HCT116 (cell line): ENCODE measurements around the gene STEAP4. TPM values are rescaled to one million over a fixed set of nuclear protein-coding genes. Genes with fewer than 3 reads are reported as not detected.

Experiments
- ATAC-seq: fragments of 200-7000 bp; cut with Tn5 transposase; 2 replicates; pipeline ENCODE4 v1.9.1; 2020; ENCODE audit warnings: mild to moderate bottlenecking, moderate library complexity
- BruUV-seq: library from RNA; stranded (reverse); fragments of 400-500 nt; replicated peaks from 2 replicates; lab custom pipeline; 2021; lab: Mats Ljungman, UMichigan
- CTCF ChIA-PET: fragments of 300-600 bp; sonication (Branson Sonifier 250); formaldehyde crosslinking; loops from one replicate; lab custom pipeline; 2021; ENCODE audit warnings: antibody characterized with exemption; lab: Charles Lee
- POLR2A ChIA-PET: fragments of 300-600, 350-600 bp; sonication (Branson Sonifier 250); formaldehyde crosslinking; loops from one replicate; lab custom pipeline; 2021; ENCODE audit warnings: antibody characterized with exemption; lab: Charles Lee
- RAD21 ChIA-PET, 2 experiments: fragments of 300-600 bp; sonication (Branson Sonifier 250); formaldehyde crosslinking; loops; one replicate each; lab custom pipeline; 2023; ENCODE audit warnings: low total read pairs in 2 of 2; ENCODE audit not compliant: uncharacterized antibody in 2 of 2, unreplicated experiment in 2 of 2, low non-redundant PET in 1 of 2; lab: Charles Lee
- DNase-seq: peaks from one replicate; pipeline ENCODE4 v3.0.0-alpha.2; 2010; ENCODE audit warnings: low read depth, low spot score
- H2AFZ ChIP-seq: fragments of 200-600 bp; shearing (Covaris generic), sonication (generic); 2 replicates; pipeline ENCODE4 v1.6.1; 2017; ENCODE audit warnings: low read depth, mixed run types, mixed read lengths, antibody characterized with exemption, low read length; ENCODE audit not compliant: poor library complexity, severe bottlenecking
- H3K27ac ChIP-seq: 2 replicates; pipeline ENCODE4 v1.5.1; 2012; ENCODE audit warnings: low read depth, low read length
- H3K27me3 ChIP-seq: fragments of 200-600 bp; sonication (generic); 2 replicates; pipeline ENCODE4 v1.6.1; 2016; ENCODE audit warnings: mixed run types, low read length, mixed read lengths; ENCODE audit not compliant: insufficient read depth
- H3K36me3 ChIP-seq, 2 experiments: fragments of 200-500 bp in 1 of 2; fragments of 200-600 bp in 1 of 2; sonication (Bioruptor generic) in 1 of 2; sonication (generic) in 1 of 2; 2 replicates each; pipeline versions ENCODE4 v1.5.1 to v1.6.1; 2014 to 2016; ENCODE audit warnings: low read length in 2 of 2, inconsistent platforms in 1 of 2, mixed read lengths in 1 of 2, mixed run types in 1 of 2; ENCODE audit not compliant: insufficient read depth in 2 of 2, control insufficient read depth in 1 of 2
- H3K4me1 ChIP-seq, 2 experiments: fragments of 200-600 bp in 1 of 2; sonication (generic) in 1 of 2; 2 replicates each; pipeline versions ENCODE4 v1.5.1 to v1.6.1; 2012 to 2017; ENCODE audit warnings: low read length in 2 of 2, inconsistent platforms in 1 of 2, mild to moderate bottlenecking in 1 of 2, mixed read lengths in 1 of 2, mixed run types in 1 of 2, moderate library complexity in 1 of 2; ENCODE audit not compliant: insufficient read depth in 2 of 2, control insufficient read depth in 1 of 2
- H3K4me2 ChIP-seq: fragments of 200-600 bp; sonication (generic); 2 replicates; pipeline ENCODE4 v1.6.1; 2017; ENCODE audit warnings: mixed run types, low read length, mixed read lengths
- H3K4me3 ChIP-seq, 2 experiments: fragments of 200-600 bp in 1 of 2; sonication (generic) in 1 of 2; replicated peaks in 1 of 2; 2 replicates each; pipeline ENCODE4 v1.5.1; 2011 to 2016; ENCODE audit warnings: low read length in 2 of 2, control low read depth in 1 of 2, low read depth in 1 of 2, mild to moderate bottlenecking in 1 of 2, mixed read lengths in 1 of 2, mixed run types in 1 of 2
- H3K79me2 ChIP-seq: fragments of 200-600 bp; sonication (generic); 2 replicates; pipeline ENCODE4 v1.6.1; 2017; ENCODE audit warnings: mild to moderate bottlenecking, mixed run types, low read length, moderate library complexity, mixed read lengths; ENCODE audit not compliant: insufficient read depth
- H3K9ac ChIP-seq: fragments of 200-600 bp; sonication (generic); 2 replicates; pipeline ENCODE4 v1.6.1; 2016; ENCODE audit warnings: low read length, mixed read lengths
- H3K9me2 ChIP-seq: fragments of 200-600 bp; sonication (generic), shearing (Covaris generic); 2 replicates; pipeline ENCODE4 v1.6.1; 2017; ENCODE audit warnings: mixed run types, mild to moderate bottlenecking, moderate library complexity; ENCODE audit not compliant: insufficient read depth
- H3K9me3 ChIP-seq, 2 experiments: fragments of 200-500 bp in 1 of 2; fragments of 200-600 bp in 1 of 2; sonication (Bioruptor generic) in 1 of 2; sonication (generic) in 1 of 2; 2 replicates each; pipeline ENCODE4 v1.6.1; 2014 to 2017; ENCODE audit warnings: low read length in 2 of 2, mixed read lengths in 2 of 2, inconsistent platforms in 1 of 2, low read depth in 1 of 2, mild to moderate bottlenecking in 1 of 2, mixed run types in 1 of 2, moderate library complexity in 1 of 2; ENCODE audit not compliant: control insufficient read depth in 1 of 2, insufficient read depth in 1 of 2
- H4K20me1 ChIP-seq: fragments of 200-600 bp; sonication (generic), shearing (Covaris generic); 2 replicates; pipeline ENCODE4 v1.6.1; 2017; ENCODE audit warnings: mixed run types, mild to moderate bottlenecking, moderate library complexity; ENCODE audit not compliant: insufficient read depth
- ATF3 ChIP-seq: IDR thresholded peaks from 2 replicates; pipeline ENCODE4 v1.6.1; 2012
- CBX3 ChIP-seq: IDR thresholded peaks from 2 replicates; pipeline ENCODE4 v1.6.1; 2012; ENCODE audit warnings: low read depth
- CEBPB ChIP-seq: IDR thresholded peaks from 2 replicates; pipeline ENCODE4 v1.6.1; 2012; ENCODE audit warnings: low read depth
- EGR1 ChIP-seq: IDR thresholded peaks from 2 replicates; pipeline ENCODE4 v1.6.1; 2012; ENCODE audit warnings: low read depth
- EZH2 ChIP-seq: fragments of 200-600 bp; sonication (generic); IDR thresholded peaks from 2 replicates; pipeline ENCODE4 v1.6.1; 2017; ENCODE audit warnings: antibody characterized with exemption, mixed run types
- FOSL1 ChIP-seq: IDR thresholded peaks from 2 replicates; pipeline ENCODE4 v1.6.1; 2012; ENCODE audit warnings: low read depth
- JUND ChIP-seq: IDR thresholded peaks from 2 replicates; pipeline ENCODE4 v1.6.1; 2012
- POLR2A ChIP-seq: IDR thresholded peaks from 2 replicates; pipeline ENCODE4 v1.7.0; 2011; ENCODE audit warnings: borderline replicate concordance; ENCODE audit not compliant: insufficient read depth, insufficient read length; ENCODE audit errors: extremely low read depth
- POLR2AphosphoS5 ChIP-seq: IDR thresholded peaks from 2 replicates; pipeline ENCODE4 v1.6.1; 2011; ENCODE audit warnings: mild to moderate bottlenecking, low read depth, low read length, moderate library complexity
- REST ChIP-seq: IDR thresholded peaks from 2 replicates; pipeline ENCODE4 v1.6.1; 2012; ENCODE audit warnings: low read depth
- SIN3A ChIP-seq: IDR thresholded peaks from 2 replicates; pipeline ENCODE4 v1.6.1; 2012; ENCODE audit warnings: low read depth
- SP1 ChIP-seq: IDR thresholded peaks from 2 replicates; pipeline ENCODE4 v1.6.1; 2012; ENCODE audit warnings: low read depth
- TCF7L2 ChIP-seq: IDR thresholded peaks from 2 replicates; pipeline ENCODE4 v1.7.0; 2011; ENCODE audit warnings: borderline replicate concordance, inconsistent platforms; ENCODE audit not compliant: insufficient read depth, insufficient read length; ENCODE audit errors: extremely low read depth
- YY1 ChIP-seq: IDR thresholded peaks from 2 replicates; pipeline ENCODE4 v1.6.1; 2011; ENCODE audit warnings: low read length, low read depth, moderate library complexity, mild to moderate bottlenecking; ENCODE audit not compliant: insufficient replicate concordance; ENCODE audit errors: extremely low read depth
- ZFX ChIP-seq: fragments of 450-650 bp; IDR thresholded peaks from 2 replicates; pipeline ENCODE4 v1.6.1; 2017
- intact Hi-C: fragments of 100-400 bp; cut with micrococcal nuclease; formaldehyde crosslinking; loops from 2 replicates; pipeline ENCODE4 v1.10.0; 2022
- total RNA-seq: library from RNA; stranded (reverse); gene quantifications from one replicate; pipeline ENCODE4 v1.2.1, GENCODE V29; 2021; ENCODE audit not compliant: unreplicated experiment
- TF ChIP-seq, protein P1 (sequence below): IDR thresholded peaks from 2 replicates; pipeline ENCODE4 v1.6.1; 2011; ENCODE audit warnings: mild to moderate bottlenecking, low read length, moderate library complexity; ENCODE audit not compliant: insufficient replicate concordance; ENCODE audit errors: extremely low read depth
- TF ChIP-seq, protein P2 (sequence below), 3 experiments: fragments of 200-600 bp in 1 of 3; sonication (generic) in 1 of 3; IDR thresholded peaks in 2 of 3; conservative IDR thresholded peaks in 1 of 3; 2 replicates each; pipeline ENCODE4 v1.5.1; 2012 to 2017; ENCODE audit warnings: low read depth in 2 of 3, low read length in 2 of 3, antibody characterized with exemption in 1 of 3, borderline replicate concordance in 1 of 3, control low read depth in 1 of 3, mild to moderate bottlenecking in 1 of 3, mixed read lengths in 1 of 3, mixed run types in 1 of 3, moderate library complexity in 1 of 3; ENCODE audit not compliant: insufficient read depth in 1 of 3
- TF ChIP-seq, protein P3 (sequence below): IDR thresholded peaks from 2 replicates; pipeline ENCODE4 v1.6.1; 2012

The STEAP4 gene
- total RNA-seq, 1 experiment from 2014 or later, result 0.15 TPM

GRCh38 chr7:88316456-88316855 lies 9.8 kb upstream of the STEAP4 start:
- RAD21 ChIA-PET, result no interaction called here
- H3K79me2 ChIP-seq, result no peaks in the 10 kb centered on the region
- no TSS peak for BruUV-seq

More at GRCh38 chr7:88316456-88316855, 9.8 kb upstream of the STEAP4 start:
- Histone ChIP-seq H3K9ac (no peak overlapping the region), H3K27ac (no peak overlapping the region), H3K4me3 (no peak overlapping the region), H3K27me3 (no peaks in the 10 kb centered on the region), H3K36me3 (no peaks in the 10 kb centered on the region), H3K4me2 (no peak overlapping the region)
- DNase-seq, result no peak
- TF ChIP-seq, protein P1, sequence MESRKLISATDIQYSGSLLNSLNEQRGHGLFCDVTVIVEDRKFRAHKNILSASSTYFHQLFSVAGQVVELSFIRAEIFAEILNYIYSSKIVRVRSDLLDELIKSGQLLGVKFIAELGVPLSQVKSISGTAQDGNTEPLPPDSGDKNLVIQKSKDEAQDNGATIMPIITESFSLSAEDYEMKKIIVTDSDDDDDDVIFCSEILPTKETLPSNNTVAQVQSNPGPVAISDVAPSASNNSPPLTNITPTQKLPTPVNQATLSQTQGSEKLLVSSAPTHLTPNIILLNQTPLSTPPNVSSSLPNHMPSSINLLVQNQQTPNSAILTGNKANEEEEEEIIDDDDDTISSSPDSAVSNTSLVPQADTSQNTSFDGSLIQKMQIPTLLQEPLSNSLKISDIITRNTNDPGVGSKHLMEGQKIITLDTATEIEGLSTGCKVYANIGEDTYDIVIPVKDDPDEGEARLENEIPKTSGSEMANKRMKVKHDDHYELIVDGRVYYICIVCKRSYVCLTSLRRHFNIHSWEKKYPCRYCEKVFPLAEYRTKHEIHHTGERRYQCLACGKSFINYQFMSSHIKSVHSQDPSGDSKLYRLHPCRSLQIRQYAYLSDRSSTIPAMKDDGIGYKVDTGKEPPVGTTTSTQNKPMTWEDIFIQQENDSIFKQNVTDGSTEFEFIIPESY, result no peak
- no peak for TF ChIP-seq SP1
- TF ChIP-seq YY1, result no peak
- TF ChIP-seq, protein P2, sequence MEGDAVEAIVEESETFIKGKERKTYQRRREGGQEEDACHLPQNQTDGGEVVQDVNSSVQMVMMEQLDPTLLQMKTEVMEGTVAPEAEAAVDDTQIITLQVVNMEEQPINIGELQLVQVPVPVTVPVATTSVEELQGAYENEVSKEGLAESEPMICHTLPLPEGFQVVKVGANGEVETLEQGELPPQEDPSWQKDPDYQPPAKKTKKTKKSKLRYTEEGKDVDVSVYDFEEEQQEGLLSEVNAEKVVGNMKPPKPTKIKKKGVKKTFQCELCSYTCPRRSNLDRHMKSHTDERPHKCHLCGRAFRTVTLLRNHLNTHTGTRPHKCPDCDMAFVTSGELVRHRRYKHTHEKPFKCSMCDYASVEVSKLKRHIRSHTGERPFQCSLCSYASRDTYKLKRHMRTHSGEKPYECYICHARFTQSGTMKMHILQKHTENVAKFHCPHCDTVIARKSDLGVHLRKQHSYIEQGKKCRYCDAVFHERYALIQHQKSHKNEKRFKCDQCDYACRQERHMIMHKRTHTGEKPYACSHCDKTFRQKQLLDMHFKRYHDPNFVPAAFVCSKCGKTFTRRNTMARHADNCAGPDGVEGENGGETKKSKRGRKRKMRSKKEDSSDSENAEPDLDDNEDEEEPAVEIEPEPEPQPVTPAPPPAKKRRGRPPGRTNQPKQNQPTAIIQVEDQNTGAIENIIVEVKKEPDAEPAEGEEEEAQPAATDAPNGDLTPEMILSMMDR (IDR thresholded peaks at IDR 0.05 in 2 of 3, conservative IDR thresholded peaks at IDR 0.05 in 1 of 3; ENCODE audit: borderline replicate concordance in 1 of 3, insufficient read depth in 1 of 3, low read depth in 2 of 3, low read length in 2 of 3), result no peak
- TF ChIP-seq CBX3, result no peak
- no peak for TF ChIP-seq SIN3A
- no peak for TF ChIP-seq REST
- TF ChIP-seq EGR1, result no peak
- TF ChIP-seq JUND, result no peak
- TF ChIP-seq EZH2, result no peak
- TF ChIP-seq TCF7L2, result no peak
- TF ChIP-seq, protein P3, sequence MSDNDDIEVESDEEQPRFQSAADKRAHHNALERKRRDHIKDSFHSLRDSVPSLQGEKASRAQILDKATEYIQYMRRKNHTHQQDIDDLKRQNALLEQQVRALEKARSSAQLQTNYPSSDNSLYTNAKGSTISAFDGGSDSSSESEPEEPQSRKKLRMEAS, result no peak
- no peak for TF ChIP-seq ATF3
- TF ChIP-seq ZFX, result no peak
- TF ChIP-seq POLR2A, result no peak
- TF ChIP-seq CEBPB, result no peak
- TF ChIP-seq POLR2AphosphoS5, result no peak
- no peak for TF ChIP-seq FOSL1
- TF ChIP-seq, all 23 proteins: peak for 0
- H2AFZ ChIP-seq, result no peak overlapping the region
- no peaks in the 10 kb centered on the region for H3K4me1 ChIP-seq
- no peaks in the 10 kb centered on the region for H3K9me3 ChIP-seq
- POLR2A ChIA-PET, result no interaction called here
- no peaks in the 10 kb centered on the region for H4K20me1 ChIP-seq
- CTCF ChIA-PET, result no interaction called here
- no peak for ATAC-seq
- no peaks in the 10 kb centered on the region for H3K9me2 ChIP-seq
- intact Hi-C loops, result no loop called here
